Measurements from ENCODE around the gene ARID1B.

- no peak for TF ChIP-seq EZH2 (IDR thresholded peaks at IDR 0.05; ENCODE audit: insufficient read depth, low read length)
- no peak for TF ChIP-seq CTCF (IDR thresholded peaks at IDR 0.05; ENCODE audit: insufficient read depth, low read depth, low read length)
These were observed 215.0 kb downstream of the ARID1B start for GRCh38 chr6:156992020-156992804.

Measured in astrocyte (in vitro differentiated cells and primary cell).